Fibroblast of skin of abdomen (primary cell): ENCODE measurements around the gene SERBP1. TPM values are rescaled to one million over a fixed set of nuclear protein-coding genes. Genes with fewer than 3 reads are reported as not detected.
"Not testable (repeated sequence)": the region's sequence is repeated elsewhere in the genome, so short reads cannot be mapped to it uniquely, and the experiment has no call there.

Experiments used
- DNase-seq: peaks from one replicate; pipeline ENCODE4 v3.0.0-alpha.2; 2013
- polyA plus RNA-seq, 2 experiments: library from polyadenylated mRNA; unstranded; fragments of 120-200 nt; gene quantifications; one replicate each; pipeline ENCODE4 v1.2.1, GENCODE V29; 2013; ENCODE audit not compliant: insufficient read length in 2 of 2

Gene SERBP1
- polyA plus RNA-seq (2013, experiment 1 of 2; ENCODE audit: insufficient read length): 314 TPM
- polyA plus RNA-seq (2013, experiment 2 of 2; ENCODE audit: insufficient read length): 306 TPM

DNA sequence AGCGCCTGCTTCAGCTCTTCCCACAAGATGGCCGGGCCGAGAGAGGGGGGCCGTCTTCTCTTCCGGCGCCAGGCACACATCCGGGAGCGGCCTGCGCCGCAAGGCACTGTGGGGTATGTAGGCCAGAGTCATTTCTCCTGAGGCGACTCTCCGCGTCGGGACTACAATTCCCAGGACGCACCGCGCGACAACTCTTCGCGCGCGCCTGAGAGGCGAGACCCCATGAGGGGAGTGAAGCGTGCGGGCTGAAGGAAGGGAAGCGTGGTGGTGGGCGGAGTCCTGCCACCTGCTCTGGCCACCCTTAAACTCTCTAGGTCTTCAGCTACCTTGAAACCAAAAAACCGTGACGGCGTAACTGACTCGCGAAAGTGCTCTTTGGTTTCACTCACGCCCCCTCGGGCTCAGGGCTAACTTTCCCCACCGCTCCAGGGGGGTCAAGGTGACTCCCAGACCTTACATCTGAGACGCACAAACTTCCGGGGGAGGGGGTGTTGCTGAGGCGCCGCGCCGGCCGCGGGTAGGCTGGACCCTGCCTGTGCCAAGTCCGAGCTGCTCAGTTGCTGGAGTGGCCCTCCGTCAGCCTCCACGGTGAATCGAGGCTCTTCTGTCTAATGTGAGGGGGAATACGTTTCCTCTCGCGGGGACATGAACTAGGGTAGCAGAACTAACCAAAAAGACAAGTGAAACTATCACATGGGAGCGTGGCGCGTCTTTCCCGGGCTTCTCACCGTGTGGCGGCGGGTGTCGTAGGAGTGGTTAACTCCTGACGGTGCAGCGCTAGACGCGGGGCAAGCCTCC, at the start of gene SERBP1:
Gene SERBP1, minus strand, starts transcription at position 45 of the 798 bp plus-strand sequence. CDS start 102 bp downstream, outside the sequence.
- peak; percentile 96 for DNase-seq

DNA sequence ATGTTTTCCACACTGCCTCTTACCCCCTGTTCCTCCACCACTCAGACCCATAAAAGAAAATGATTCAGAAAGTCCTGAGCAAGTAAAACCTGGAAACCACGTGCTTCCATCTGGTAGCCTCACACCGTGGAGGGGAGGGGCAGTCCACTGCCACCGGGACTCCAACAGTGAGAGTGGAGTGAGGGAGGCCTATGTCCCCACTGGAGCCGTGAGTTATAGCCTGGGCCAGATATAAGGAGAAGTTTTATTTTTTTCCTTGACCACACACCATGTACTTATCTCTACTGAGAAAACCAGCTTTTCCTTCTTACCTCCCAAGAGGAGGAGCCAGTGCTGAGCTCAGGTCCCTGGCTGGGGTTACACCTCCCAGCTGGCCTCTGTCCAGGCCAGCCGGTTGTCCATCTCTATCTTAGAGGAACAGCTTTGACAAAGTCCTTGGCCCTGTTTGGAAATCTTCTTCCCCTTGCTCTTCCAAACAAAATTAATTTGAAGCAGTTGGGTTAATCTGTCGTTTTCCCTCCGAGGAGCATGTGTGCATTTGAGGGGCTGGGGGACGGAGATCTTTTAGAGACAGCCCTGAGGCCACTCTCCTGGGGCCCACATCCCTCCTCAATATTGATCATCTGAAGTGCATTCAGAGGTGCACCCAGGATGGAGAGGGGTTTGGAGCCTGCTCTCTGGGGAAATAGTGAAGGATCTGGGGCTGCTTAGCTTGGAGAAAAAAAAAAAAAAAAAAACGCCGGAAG, 49.1 kb upstream of the SERBP1 start:
- peak; percentile 60 for DNase-seq

DNA sequence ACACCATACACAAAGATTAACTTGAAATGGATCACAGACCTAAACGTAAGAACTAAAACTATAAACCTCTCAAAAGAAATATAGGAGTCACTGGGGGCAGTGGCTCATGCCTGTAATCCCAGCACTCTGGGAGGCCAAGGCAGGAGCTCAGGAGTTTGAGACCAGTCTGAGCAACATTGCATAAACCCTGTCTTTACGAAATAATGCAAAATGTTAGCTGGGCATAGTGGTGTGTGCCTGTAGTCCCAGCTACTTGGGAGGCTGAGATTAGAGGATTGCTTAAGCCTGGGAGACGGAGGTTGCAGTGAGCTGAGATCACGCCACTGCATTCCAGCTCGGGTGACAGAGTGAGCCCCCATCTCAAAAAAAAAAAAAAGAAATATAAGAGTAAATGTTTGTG, 46.7 kb upstream of the SERBP1 start:
- DNase-seq: no peak

DNA sequence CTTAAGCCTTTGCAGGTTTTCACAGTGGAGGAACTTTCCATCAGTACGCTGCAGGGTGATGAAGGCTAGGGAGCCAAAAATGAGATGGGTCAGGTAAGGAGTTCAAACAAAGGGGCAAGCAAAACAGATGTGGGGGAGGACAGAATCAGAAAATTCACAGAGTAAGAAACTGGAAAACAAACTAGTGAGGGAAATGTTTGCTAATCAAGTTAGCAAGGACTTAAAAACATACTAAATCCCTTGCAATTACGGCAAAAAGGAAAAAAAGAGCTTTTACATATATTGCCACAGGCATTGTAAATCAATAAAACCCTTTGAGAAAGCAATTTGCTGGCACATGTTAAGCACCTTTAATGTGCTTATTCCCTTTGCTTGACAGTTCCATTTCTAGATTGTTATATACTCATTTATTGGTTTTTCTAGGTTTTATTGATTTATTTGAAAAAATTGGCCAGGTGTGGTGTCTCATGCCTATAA, 45.8 kb upstream of the SERBP1 start:
- DNase-seq: no peak

DNA sequence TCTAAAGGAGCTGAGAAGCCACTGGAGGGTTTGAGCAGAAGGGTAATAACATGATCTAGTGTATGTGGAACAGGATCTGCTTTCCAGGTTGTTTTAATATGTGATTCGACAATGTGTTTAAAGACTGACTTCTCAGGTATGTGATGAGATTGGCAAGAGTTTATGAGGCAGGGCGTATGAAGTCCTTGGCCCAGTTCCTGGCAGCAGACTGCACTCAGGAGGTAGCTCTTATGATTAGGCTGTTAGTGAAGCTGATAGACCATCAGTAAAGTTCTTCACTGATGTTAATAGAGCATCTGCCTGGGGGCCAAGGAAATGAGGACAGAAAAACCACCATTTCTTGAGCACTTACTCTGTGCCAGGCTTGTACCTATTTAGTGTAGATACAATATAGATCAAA, 41.9 kb upstream of the SERBP1 start:
- DNase-seq: no peak

DNA sequence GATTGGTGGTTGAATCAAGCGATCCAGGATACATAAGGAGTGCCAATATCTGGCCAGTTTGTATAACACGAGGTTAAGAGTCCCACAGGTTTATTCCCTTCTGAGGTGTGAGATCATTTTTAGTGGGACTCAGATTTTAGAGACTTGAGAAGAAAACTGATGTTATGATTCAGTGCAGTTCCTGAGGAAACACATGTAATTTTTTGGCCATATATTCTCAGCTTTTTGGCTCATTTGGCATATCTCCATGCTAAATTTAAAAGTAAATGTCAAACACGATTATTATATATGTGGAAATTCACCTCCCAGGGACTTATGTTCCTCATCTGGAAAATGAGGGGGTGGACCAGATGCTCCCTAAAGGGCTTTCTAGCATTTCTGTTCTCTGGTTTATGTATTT, 39.2 kb upstream of the SERBP1 start:
- DNase-seq: peak; percentile 15

DNA sequence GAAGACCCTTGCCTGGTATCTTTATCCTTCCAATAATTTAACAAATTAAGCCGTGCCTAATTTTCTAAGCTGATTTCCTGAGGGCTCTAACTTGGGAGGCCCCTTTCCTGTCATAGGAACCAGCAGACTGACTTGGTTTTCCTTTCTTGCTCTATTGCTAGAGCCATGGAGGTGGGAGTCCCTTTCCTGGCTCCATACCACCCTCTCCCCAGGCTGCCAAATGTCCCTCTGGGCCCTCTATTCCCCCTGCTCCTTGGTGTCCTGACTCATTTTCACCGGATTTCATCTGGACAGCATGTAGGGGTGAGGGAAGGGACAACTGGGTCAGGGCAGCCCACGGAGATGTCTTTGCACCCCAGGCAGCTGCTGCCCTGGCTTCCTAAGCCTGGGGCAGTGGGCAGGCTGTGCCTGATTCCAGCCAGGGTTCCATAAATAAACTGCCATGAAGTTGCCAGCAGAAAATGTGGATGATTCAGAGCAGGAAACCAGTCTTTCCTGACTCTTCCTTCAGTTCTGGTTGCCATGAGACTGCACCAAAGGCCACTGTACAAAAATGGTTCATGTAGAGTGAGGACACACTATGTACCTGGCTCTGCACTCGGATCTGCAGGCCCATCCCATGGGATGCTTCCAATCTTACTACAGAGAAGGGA, 38.0 kb upstream of the SERBP1 start:
- no peak for DNase-seq

DNA sequence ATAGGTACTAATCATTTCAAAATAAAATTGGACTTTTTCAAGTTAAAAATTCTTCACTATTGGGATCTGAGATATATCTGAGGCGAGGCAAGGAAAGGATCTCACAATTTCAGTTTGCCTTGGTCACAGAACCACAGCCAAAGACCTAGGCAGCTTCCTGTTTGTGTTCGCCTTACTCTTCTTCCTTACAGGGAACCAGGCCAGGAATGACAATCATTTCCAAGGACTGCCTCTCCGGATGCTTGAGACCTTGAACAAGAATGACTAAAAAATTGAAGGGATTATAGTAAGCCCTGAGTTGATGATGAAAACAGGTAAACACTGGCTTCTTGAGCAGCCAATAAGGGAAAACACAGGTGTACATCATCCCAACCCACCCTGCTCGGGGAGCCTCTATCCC, 35.2 kb upstream of the SERBP1 start:
- DNase-seq: no peak

DNA sequence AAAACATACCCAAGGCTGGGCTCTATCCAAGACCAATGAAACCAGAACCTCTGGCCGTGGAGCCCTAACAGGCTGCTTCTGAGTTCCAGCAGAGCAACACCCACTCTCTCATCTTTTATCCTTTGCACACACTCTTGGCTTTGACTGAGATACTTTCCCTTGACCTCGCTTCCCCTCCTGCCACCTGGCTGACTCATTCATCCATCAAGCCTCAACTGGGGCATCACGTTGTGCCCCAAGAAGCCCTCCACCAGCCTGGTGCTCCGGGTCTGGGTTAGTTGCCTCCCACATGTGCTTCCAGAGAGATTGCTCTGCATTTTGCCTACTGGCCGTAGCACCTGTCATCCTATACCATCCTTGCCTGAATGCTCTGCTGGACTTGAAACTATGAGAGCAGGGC, 34.5 kb upstream of the SERBP1 start:
- DNase-seq: no peak

DNA sequence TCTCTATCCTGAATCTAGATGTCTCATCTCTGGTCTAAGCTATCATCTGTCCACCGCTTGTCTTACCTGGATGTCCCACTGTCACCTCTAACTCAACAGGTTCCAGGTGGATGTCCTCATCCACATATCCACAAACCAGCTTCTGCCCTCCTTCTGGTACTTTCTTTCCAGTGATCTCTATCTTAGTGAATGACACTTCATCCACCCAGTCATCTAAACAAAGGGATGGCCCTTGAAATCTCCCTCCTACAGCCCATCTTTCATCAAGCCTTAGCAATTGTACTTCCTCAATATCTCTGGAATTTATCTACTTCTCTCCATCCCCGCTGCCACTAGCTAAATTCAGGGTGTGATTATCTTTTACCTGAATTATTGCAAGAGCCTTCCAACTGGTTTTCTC, 33.9 kb upstream of the SERBP1 start:
- DNase-seq: no peak

DNA sequence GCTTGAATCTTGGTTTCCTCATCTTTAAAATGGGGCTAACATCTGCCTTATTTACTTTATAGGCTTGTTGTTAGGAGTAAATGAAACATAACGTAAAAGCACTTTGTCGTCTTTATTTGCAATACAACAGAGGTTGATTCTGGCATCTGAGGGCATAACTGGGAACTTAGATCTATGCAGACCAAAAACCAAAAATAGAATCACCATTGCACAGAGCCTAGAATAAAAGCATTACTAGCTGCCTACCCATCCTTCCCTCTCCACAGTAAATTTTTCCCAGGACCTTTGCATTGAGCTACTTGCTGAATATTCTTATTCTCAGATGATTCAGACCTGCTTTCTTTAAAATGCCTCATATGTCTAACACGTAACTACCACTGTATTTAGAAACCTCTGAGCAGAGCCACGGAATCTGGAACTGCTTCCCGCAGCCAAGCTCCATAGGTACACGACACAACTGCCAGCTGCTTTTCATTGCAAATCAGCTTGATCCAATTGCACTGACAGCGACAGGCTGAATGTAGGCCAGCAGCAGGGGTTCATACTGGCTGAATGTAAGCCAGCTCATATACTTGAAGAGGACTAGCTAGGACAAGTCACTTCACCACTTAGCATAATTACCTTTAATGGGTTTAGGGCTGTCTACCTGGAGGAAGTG, 33.2 kb upstream of the SERBP1 start:
- peak; percentile 44 for DNase-seq

DNA sequence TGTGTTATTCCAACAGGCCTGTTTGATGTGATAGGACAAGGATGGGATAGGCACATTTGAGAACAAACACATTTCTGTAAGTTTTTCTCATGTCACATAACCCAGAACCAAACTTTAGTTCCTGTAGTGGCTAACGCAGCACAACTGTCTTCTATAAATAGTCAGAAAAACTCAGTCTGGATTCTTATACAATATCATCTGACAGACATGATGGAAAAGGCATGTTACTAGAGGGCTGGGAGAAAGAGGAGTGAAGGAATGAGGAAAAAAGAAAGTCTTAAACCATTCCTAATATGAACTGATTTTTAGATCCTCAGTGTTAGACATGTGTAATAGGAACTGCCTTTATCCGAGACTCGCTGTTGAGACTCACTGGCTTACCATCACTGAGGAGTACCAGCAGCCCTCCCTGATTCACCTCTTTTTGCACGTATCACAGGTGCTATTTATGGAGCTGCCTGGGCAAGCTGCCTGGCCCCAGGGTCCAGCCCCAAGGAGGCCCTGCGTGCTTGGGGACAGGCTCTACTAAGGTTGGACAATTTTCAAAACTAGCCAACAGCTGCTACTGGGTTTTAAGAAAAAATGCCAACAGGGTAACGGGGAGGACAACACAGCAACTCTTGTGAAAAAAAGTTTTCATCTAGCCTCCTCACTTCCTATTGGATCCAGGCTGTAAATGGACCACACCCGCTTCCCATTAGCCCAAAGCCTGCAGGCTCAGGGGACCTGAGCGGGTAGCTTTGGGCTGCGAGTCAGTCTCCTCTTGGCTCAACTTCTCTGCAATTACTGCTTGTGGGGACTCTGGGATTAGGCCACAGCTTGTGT, 30.7 kb upstream of the SERBP1 start:
- peak; percentile 10 for DNase-seq

DNA sequence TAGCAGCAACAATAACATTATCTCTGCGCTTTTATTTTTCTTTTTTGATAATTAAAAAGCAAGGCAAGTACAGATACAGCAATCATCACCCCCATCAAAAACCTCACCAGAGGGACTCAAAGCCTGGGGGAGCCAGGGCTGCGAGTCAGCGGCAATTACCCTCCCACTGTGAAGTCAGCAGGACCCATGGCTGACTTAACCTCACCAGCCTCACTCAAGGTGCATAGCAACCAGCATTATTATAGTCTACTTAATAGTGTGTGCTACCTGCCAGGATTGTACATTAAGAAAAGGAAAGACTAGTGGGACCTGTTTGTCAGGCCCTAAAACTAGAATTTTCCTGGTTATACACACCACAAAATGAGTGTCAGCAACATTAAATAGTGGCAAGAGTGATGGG, 28.9 kb upstream of the SERBP1 start:
- no peak for DNase-seq

DNA sequence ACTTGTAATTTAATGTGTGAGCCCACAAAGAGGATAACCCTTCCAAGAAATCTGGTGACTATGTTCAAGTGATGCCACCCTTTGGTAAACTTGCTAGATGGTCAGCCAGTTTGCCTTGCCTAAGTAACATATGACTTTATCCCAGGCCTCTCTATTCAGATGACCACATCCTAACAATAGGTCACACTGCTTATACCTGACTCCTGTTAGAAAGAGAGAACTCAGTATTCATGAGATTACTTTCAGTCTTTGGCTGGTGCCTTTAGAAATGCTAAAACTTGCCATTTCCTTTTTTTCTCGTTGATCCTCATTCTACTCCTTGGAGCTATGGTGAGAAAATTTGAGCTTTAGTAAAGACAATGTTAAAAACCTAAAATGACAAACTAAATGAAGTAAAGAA, 28.5 kb upstream of the SERBP1 start:
- no peak for DNase-seq

DNA sequence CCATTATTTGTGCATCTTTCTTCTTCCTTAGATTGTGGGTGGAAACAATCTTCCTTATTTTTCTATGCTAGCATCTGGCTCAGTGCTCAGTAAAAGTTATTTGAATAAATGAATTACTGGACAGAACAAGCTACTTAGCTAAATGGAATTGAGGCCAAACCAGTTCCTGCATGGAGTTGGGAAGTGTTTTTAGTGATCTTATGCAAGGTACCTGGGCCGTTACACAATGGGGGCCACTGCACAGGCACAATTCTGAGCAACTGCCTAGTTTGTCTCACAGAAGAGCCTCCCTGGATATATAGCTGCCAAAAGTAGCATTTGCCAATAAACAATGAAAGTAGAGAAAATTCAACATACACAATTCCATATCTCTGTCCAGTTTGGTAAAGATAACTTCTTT, 27.0 kb upstream of the SERBP1 start:
- no peak for DNase-seq

DNA sequence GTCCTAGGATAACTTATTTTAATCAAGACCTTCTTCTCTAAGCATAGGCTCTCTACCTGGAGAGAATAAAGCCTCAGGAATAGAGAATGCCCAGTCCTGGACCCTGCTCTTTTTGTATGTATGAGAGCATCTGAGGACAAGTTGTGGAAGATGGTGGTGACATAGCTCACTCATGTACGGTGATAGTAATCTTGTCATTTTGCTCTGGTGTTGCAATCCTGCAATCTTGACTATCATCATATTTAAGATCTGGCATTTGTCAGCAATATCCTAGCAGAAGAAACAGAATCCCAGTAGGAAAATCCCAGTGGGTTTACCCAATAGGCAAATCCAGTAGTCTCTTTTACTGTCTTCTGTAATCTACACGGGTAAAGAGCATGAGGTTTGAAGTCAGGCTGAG, 21.6 kb upstream of the SERBP1 start:
- no peak for DNase-seq

DNA sequence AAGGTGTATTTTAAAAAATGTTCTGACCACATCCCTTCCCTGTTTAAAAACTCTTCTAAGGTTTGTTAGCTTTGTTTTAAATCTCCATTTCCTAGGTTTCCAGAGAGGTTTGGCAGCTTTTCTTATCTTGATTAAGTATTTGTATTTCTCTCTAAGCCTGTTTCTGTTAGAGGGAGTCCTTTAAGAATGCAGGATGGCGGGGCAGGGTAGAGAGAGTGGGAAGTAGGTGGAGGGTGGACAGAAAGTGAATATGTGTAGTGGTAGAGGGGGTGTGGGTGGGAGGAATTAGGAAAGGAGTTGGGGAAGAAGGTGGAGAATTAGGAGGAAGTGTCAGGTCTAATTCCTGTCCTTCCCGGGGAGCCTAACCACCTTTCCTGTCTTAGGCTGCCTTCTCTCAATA, 21.2 kb upstream of the SERBP1 start:
- DNase-seq: no peak

DNA sequence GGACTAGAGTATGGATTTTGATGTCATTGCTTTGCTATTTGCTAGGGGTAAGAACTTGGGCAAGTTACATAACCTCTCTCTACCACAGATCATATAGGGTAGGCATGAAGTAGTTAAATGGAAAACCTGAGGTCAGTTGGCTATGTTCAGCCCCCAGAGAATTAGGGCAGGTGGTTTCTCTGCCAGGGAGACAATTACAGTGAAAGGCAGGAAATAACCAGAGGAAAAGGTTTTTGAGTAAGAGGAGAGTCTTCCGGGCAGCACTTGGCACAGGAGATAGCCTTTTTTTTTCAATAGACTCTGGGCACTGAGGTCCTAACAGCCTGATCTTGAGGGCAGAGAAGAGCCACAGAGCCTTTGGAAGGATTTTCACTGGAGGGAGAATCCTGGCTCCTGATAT, 16.7 kb upstream of the SERBP1 start:
- no peak for DNase-seq

DNA sequence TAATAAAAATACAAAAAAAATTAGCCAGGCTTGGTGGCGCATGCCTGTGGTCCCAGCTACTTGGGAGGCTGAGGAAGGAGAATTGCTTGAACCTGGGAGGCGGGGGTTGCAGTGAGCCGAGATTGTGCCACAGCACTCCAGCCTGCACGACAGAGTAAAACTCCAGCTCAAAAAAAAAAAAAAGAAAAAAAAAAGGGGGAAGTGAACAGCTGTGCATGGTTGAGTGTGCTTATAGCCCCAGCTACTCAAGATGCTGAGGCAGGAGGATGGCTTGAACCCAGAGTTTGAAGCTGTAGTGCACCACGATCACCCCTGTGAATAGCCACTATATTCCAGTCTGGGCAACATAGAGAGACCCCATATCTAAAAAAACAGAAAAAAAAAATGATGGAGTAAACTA, 15.8 kb upstream of the SERBP1 start:
- DNase-seq: not testable (repeated sequence)

DNA sequence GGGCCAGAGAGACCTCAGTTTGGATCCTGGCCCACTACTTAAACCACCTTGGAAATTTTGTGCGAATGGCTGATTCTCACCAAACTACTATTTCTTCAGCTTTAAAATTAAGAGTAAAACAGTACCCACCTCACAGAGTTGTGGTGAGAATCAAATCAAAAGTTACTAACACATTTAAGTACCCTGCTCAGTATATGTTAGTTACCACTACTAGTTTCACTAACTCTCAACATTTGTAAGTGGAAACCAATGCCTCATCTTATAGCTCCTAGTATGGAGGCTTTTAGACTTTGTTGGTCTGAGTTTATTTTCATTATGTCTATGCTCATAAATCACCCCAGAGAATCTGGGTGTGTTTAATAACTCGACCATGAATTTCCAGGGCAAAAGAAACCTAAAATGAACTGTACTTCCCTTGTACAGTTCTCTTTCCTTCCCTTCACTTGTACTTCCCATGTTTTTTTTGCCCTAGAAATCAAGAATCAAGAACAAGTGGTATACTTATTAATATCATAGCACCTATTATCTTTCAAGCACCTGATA, 11.6 kb upstream of the SERBP1 start:
- DNase-seq: no peak

DNA sequence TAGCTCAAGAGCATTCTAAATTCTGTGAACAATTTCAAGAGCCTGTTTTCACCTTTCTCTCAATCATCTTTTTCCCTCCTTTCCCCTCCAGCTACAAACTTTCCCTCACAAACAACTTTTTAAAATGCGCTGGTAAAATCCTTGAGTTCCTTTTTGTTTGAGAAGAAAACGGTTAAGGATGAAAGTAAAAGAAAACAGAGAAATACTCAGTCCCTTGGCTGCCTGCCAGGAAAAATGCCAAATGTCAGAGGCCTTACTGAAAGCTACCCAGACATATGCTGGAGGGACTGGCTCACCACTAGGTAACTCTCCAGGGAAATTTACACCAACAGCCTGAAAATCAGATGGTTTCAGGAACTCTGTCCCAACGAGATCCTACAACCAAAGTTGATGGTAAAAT, 11.0 kb upstream of the SERBP1 start:
- peak; percentile 51 for DNase-seq

DNA sequence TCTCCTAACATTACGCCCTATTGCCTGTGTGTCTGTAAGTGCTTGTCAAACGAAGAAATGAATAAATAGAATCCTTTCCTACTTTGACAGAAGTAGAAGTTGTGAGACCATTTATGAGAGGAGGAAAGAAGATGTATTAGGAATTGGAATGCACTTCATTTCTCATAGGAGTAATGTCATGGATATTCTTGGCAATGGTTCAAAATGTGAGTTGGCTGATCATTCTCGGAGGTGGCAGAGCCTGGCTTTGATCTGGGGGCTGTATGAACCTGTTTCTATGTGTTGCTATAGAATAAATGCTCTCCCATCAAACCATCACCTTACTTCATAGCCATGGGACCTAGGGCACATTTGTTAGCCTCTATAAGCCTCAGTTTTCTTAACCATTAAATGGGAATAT, 10.1 kb upstream of the SERBP1 start:
- no peak for DNase-seq
